ENCODE results near the gene ZNF385C.

ZNF385C gene

GRCh38 chr17:42053731-42054500, 44.4 kb downstream of the ZNF385C start:
- H3K9ac ChIP-seq (ENCODE audit: low read length), result no peak overlapping the region
- no peaks in the 10 kb centered on the region for H3K4me1 ChIP-seq (ENCODE audit: low read length)
- H3K4me2 ChIP-seq (ENCODE audit: low read depth, low read length), result no peak overlapping the region

GRCh38 chr17:42052346-42052877, 45.9 kb downstream of the ZNF385C start:
- H3K4me3 ChIP-seq (ENCODE audit: low read length), result no peak overlapping the region
- no peaks in the 10 kb centered on the region for H3K4me1 ChIP-seq (ENCODE audit: low read length)
- H3F3A ChIP-seq (ENCODE audit: insufficient read depth, low read length), result no peaks in the 10 kb centered on the region
- no peak for DNase-seq
- peaks cover 42% of the 10 kb centered on the region for H3K27me3 ChIP-seq (replicated peaks; ENCODE audit: insufficient read depth, low read length)
- H3K27ac ChIP-seq (ENCODE audit: low read length), result no peak overlapping the region
- no peaks in the 10 kb centered on the region for H3K9me3 ChIP-seq (replicated peaks; ENCODE audit: insufficient read depth, low read length)
- no peaks in the 10 kb centered on the region for H3K9me2 ChIP-seq (replicated peaks; ENCODE audit: insufficient read depth, low read length)
- no peaks in the 10 kb centered on the region for H3K79me2 ChIP-seq (ENCODE audit: low read length)
- no peak overlapping the region for H2AFZ ChIP-seq (ENCODE audit: low read length)
- H4K20me1 ChIP-seq (ENCODE audit: insufficient read depth, low read length), result no peaks in the 10 kb centered on the region
- TF ChIP-seq EZH2phosphoT487 (IDR thresholded peaks at IDR 0.05; ENCODE audit: low read length), result no peak
- no peak for TF ChIP-seq CTCF (IDR thresholded peaks at IDR 0.05; ENCODE audit: low read length)
- TF ChIP-seq EZH2 (optimal IDR thresholded peaks at IDR 0.05; ENCODE audit: low read depth, low read length), result no peak
- H3K36me3 ChIP-seq (replicated peaks; ENCODE audit: insufficient read depth, low read length), result no peaks in the 10 kb centered on the region
- H3K9ac ChIP-seq (ENCODE audit: low read length), result no peak overlapping the region
- H3K4me2 ChIP-seq (ENCODE audit: low read depth, low read length), result no peak overlapping the region

More at GRCh38 chr17:42053731-42054500, 44.4 kb downstream of the ZNF385C start:
- no peak overlapping the region for H3K27ac ChIP-seq (ENCODE audit: low read length)
- no peaks in the 10 kb centered on the region for H3K9me3 ChIP-seq (replicated peaks; ENCODE audit: insufficient read depth, low read length)
- no peaks in the 10 kb centered on the region for H3F3A ChIP-seq (ENCODE audit: insufficient read depth, low read length)
- H3K27me3 ChIP-seq (replicated peaks; ENCODE audit: insufficient read depth, low read length), result peaks cover 41% of the 10 kb centered on the region
- no peaks in the 10 kb centered on the region for H4K20me1 ChIP-seq (ENCODE audit: insufficient read depth, low read length)
- H3K9me2 ChIP-seq (replicated peaks; ENCODE audit: insufficient read depth, low read length), result no peaks in the 10 kb centered on the region
- H2AFZ ChIP-seq (ENCODE audit: low read length), result no peak overlapping the region
- no peaks in the 10 kb centered on the region for H3K79me2 ChIP-seq (ENCODE audit: low read length)
- H3K36me3 ChIP-seq (replicated peaks; ENCODE audit: insufficient read depth, low read length), result no peaks in the 10 kb centered on the region
- no peak for DNase-seq
- H3K4me3 ChIP-seq (ENCODE audit: low read length), result no peak overlapping the region
- TF ChIP-seq EZH2 (optimal IDR thresholded peaks at IDR 0.05; ENCODE audit: low read depth, low read length) (no peak), EZH2phosphoT487 (IDR thresholded peaks at IDR 0.05; ENCODE audit: low read length) (no peak), CTCF (IDR thresholded peaks at IDR 0.05; ENCODE audit: low read length) (no peak)

GRCh38 chr17:42051645-42052044, 46.6 kb downstream of the ZNF385C start:
- Histone ChIP-seq H3K4me3 (ENCODE audit: low read length) (no peak overlapping the region), H3F3A (ENCODE audit: insufficient read depth, low read length) (no peaks in the 10 kb centered on the region), H3K9ac (ENCODE audit: low read length) (no peak overlapping the region), H3K4me2 (ENCODE audit: low read depth, low read length) (no peak overlapping the region), H2AFZ (ENCODE audit: low read length) (no peak overlapping the region), H3K27ac (ENCODE audit: low read length) (no peak overlapping the region), H3K36me3 (replicated peaks; ENCODE audit: insufficient read depth, low read length) (no peaks in the 10 kb centered on the region), H4K20me1 (ENCODE audit: insufficient read depth, low read length) (no peaks in the 10 kb centered on the region), H3K4me1 (ENCODE audit: low read length) (no peaks in the 10 kb centered on the region), H3K27me3 (replicated peaks; ENCODE audit: insufficient read depth, low read length) (peaks cover 42% of the 10 kb centered on the region), H3K79me2 (ENCODE audit: low read length) (no peaks in the 10 kb centered on the region), H3K9me2 (replicated peaks; ENCODE audit: insufficient read depth, low read length) (no peaks in the 10 kb centered on the region), H3K9me3 (replicated peaks; ENCODE audit: insufficient read depth, low read length) (no peaks in the 10 kb centered on the region)
- TF ChIP-seq EZH2 (optimal IDR thresholded peaks at IDR 0.05; ENCODE audit: low read depth, low read length) (no peak), EZH2phosphoT487 (IDR thresholded peaks at IDR 0.05; ENCODE audit: low read length) (no peak), CTCF (IDR thresholded peaks at IDR 0.05; ENCODE audit: low read length) (no peak)
- DNase-seq, result no peak

All from MM.1S (cell line).